Activated CD8-positive, alpha-beta memory T cell treated with anti-CD3 and anti-CD28 coated beads, Interleukin-2, amount 50 U/mL, for 24 hours (primary cell): Measurements from ENCODE around the gene CDK18.

ENCODE experiments used
- DNase-seq: peaks from one replicate; pipeline ENCODE4 v3.0.0-alpha.2; 2020; ENCODE audit errors: extremely low read depth

CDK18 gene

GRCh38 chr1:205505076-205505729 is 734 bp downstream of the CDK18 start:
- DNase-seq = no peak

GRCh38 chr1:205505791-205506190 is 1.3 kb downstream of the CDK18 start:
- no peak for DNase-seq

- no peak for DNase-seq
Observed at GRCh38 chr1:205506409-205507200, 2.1 kb downstream of the CDK18 start.

GRCh38 chr1:205508227-205508714 is 3.8 kb downstream of the CDK18 start:
- DNase-seq = no peak

- no peak for DNase-seq
Observed at GRCh38 chr1:205510308-205510950, 6.0 kb downstream of the CDK18 start.

- no peak for DNase-seq
Observed at GRCh38 chr1:205510951-205511330, 6.5 kb downstream of the CDK18 start.

GRCh38 chr1:205512059-205513045 is 7.9 kb downstream of the CDK18 start:
- no peak for DNase-seq

- no peak for DNase-seq
Observed at GRCh38 chr1:205513774-205514173, 9.3 kb downstream of the CDK18 start.

GRCh38 chr1:205514211-205515142 is 10.0 kb downstream of the CDK18 start:
- DNase-seq = no peak

GRCh38 chr1:205515781-205516253 is 11.3 kb downstream of the CDK18 start:
- no peak for DNase-seq

- DNase-seq = no peak
Observed at GRCh38 chr1:205516362-205516761, 11.9 kb downstream of the CDK18 start.

GRCh38 chr1:205517288-205517687 is 12.8 kb downstream of the CDK18 start:
- no peak for DNase-seq

GRCh38 chr1:205517763-205518162 is 13.3 kb downstream of the CDK18 start:
- no peak for DNase-seq

- no peak for DNase-seq
Observed at GRCh38 chr1:205518661-205519540, 14.4 kb downstream of the CDK18 start.

- no peak for DNase-seq
Observed at GRCh38 chr1:205519541-205520131, 15.2 kb downstream of the CDK18 start.

- no peak for DNase-seq
Observed at GRCh38 chr1:205520709-205521108, 16.2 kb downstream of the CDK18 start.

GRCh38 chr1:205521686-205522085 is 17.2 kb downstream of the CDK18 start:
- no peak for DNase-seq

GRCh38 chr1:205522692-205523091 is 18.2 kb downstream of the CDK18 start:
- no peak for DNase-seq
